ENCODE measurements around the gene GLIS2.

Gene GLIS2

GRCh38 chr16:4315186-4316107 is at the start of gene GLIS2:
Gene GLIS2 (plus strand): TSS chr16:4316067. CDS start chr16:4332281, 16,214 bp downstream.
- DNase-seq: peak in 38 of 56 donors; percentile 8 to 79 (median 48)

- no peak for DNase-seq
Observed at GRCh38 chr16:4266372-4266771, 49.5 kb upstream of the GLIS2 start.

GRCh38 chr16:4270091-4270490 is 45.8 kb upstream of the GLIS2 start:
- no peak for DNase-seq

GRCh38 chr16:4270595-4270994 is 45.3 kb upstream of the GLIS2 start:
- DNase-seq: no peak

GRCh38 chr16:4271176-4272113 is 44.4 kb upstream of the GLIS2 start:
- peak; percentile 42 to 97 (median 88) for DNase-seq

- peak in 45 of 56 donors; percentile 33 to 90 (median 70) for DNase-seq
Observed at GRCh38 chr16:4272114-4272956, 43.5 kb upstream of the GLIS2 start.

GRCh38 chr16:4273858-4274311 is 42.0 kb upstream of the GLIS2 start:
- peak in 17 of 56 donors; percentile 21 to 72 (median 52) for DNase-seq

- DNase-seq: no peak
Observed at GRCh38 chr16:4275861-4276260, 40.0 kb upstream of the GLIS2 start.

- no peak for DNase-seq
Observed at GRCh38 chr16:4277987-4278513, 37.8 kb upstream of the GLIS2 start.

- no peak for DNase-seq
Observed at GRCh38 chr16:4280625-4281024, 35.2 kb upstream of the GLIS2 start.

GRCh38 chr16:4283441-4283840 is 32.4 kb upstream of the GLIS2 start:
- no peak for DNase-seq

GRCh38 chr16:4283939-4284338 is 31.9 kb upstream of the GLIS2 start:
- no peak for DNase-seq

GRCh38 chr16:4285167-4285566 is 30.7 kb upstream of the GLIS2 start:
- DNase-seq: peak in 5 of 56 donors; percentile 3 to 33 (median 7)

- DNase-seq: peak in 47 of 56 donors; percentile 14 to 85 (median 49)
Observed at GRCh38 chr16:4288148-4288921, 27.5 kb upstream of the GLIS2 start.

GRCh38 chr16:4290236-4290830 is 25.5 kb upstream of the GLIS2 start:
- no peak for DNase-seq

- no peak for DNase-seq
Observed at GRCh38 chr16:4291699-4292098, 24.2 kb upstream of the GLIS2 start.

GRCh38 chr16:4293181-4293716 is 22.6 kb upstream of the GLIS2 start:
- DNase-seq: no peak

GRCh38 chr16:4293822-4294457 is 21.9 kb upstream of the GLIS2 start:
- DNase-seq: peak in 21 of 56 donors; percentile 8 to 42 (median 28)
